Kidney (tissue), 14 donors: ENCODE measurements around the gene PTPRT. TPM values are rescaled to one million over a fixed set of nuclear protein-coding genes. Genes with fewer than 3 reads are reported as not detected.

Source experiments
- DNase-seq, 5 donors: peaks; one replicate each; pipeline ENCODE4 v3.0.0-alpha.2; 2013 to 2020
- FAIRE-seq: peaks from 2 replicates; lab custom pipeline; 2012; peaks lifted over from hg19 to GRCh38; lab: Jason Lieb, UNC
- H3K27ac ChIP-seq, 2 donors: one replicate each; pipeline ENCODE4 v1.7.0; 2013; ENCODE audit warnings: low read depth in 2 of 2, low read length in 2 of 2, inconsistent platforms in 1 of 2
- H3K27me3 ChIP-seq: one replicate; pipeline ENCODE4 v1.7.1; 2013; ENCODE audit warnings: low read length, inconsistent platforms; ENCODE audit not compliant: control insufficient read depth, insufficient read depth
- H3K36me3 ChIP-seq, 3 donors: one replicate each; pipeline versions ENCODE4 v1.7.0 to v1.7.1; 2013; ENCODE audit warnings: low read length in 3 of 3, control low read depth in 1 of 3, inconsistent platforms in 1 of 3; ENCODE audit not compliant: insufficient read depth in 3 of 3, control insufficient read depth in 2 of 3
- H3K4me1 ChIP-seq, 3 donors: one replicate each; pipeline versions ENCODE4 v1.7.0 to v1.7.1; 2013; ENCODE audit warnings: low read length in 3 of 3, inconsistent platforms in 1 of 3, low read depth in 1 of 3; ENCODE audit not compliant: control insufficient read depth in 2 of 3, insufficient read depth in 2 of 3
- H3K4me3 ChIP-seq, 3 donors: one replicate each; pipeline versions ENCODE4 v1.7.0 to v1.8.1; 2013; ENCODE audit warnings: low read length in 3 of 3, control low read depth in 1 of 3, inconsistent platforms in 1 of 3
- H3K9ac ChIP-seq, 3 donors: one replicate each; pipeline versions ENCODE4 v1.7.0 to v1.7.1; 2013; ENCODE audit warnings: low read length in 3 of 3, control low read depth in 1 of 3, inconsistent platforms in 1 of 3
- H3K9me3 ChIP-seq, 3 donors: one replicate each; pipeline versions ENCODE4 v1.7.0 to v1.7.1; 2013; ENCODE audit warnings: low read length in 3 of 3, control low read depth in 1 of 3, inconsistent platforms in 1 of 3; ENCODE audit not compliant: control insufficient read depth in 2 of 3, insufficient read depth in 1 of 3
- CTCF ChIP-seq: IDR thresholded peaks from 3 replicates; pipeline ENCODE4 v1.5.1; 2012; ENCODE audit warnings: mild to moderate bottlenecking, moderate library complexity, borderline replicate concordance; ENCODE audit not compliant: insufficient read depth; ENCODE audit errors: extremely low read depth
- intact Hi-C: fragments of 100-400 bp; cut with DNase I; formaldehyde crosslinking; loops from one replicate; pipeline ENCODE4 v1.11.1; 2022
- polyA plus RNA-seq: library from polyadenylated mRNA; stranded (reverse); fragments of 350-450 nt; fragmentation: Illumina TruSeq; extraction: RNeasy Lipid Tissue Mini Kit (QIAGEN cat#74804); gene quantifications from one replicate; pipeline ENCODE4 v1.2.3, GENCODE V29; 2014; ENCODE audit warnings: low read depth, low replicate concordance; ENCODE audit not compliant: insufficient read depth
- total RNA-seq: library from RNA; stranded (reverse); fragmentation: NEBNext Ultra II Directional; extraction: Animal tissue kit (Norgen Biotek cat#: 25700); gene quantifications from one replicate; pipeline ENCODE4 v1.2.1, GENCODE V29; 2021
- donor health status: control.
- donor health status: control.
- donor health status: control.
- donor health status: control.
- donor health status: control.
- donor health status: DM: yes; HTN: yes; CAD: no.
- donor health status: Normal renal cell carcinoma (clear cell type).

The PTPRT gene
- total and polyA plus RNA-seq, 2 donors from 2014 or later = 0.60 TPM; not detected in 1

DNA sequence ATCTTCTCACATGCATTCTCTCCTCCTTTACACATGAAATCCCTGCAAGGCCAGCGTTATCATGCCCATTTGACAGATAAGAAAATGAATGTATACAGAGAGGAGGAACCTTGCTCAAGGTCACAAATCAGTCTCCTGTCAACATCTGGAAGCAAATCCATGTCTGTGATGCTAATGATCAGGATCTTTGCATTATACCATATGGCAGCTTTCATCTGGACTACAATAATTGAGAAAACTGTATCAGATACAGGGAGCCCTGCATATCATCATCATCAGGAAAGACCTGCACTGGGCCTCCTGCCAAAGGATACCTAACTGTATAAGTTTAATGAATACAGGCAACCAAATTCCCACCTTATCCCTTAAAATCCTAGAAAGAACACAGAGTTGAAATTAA lies 213.7 kb downstream of the PTPRT start:
- no peak for TF ChIP-seq CTCF
- DNase-seq (no peak), FAIRE-seq (no peak)
- Histone ChIP-seq H3K9me3 (no peaks in the 10 kb centered on the region), H3K27me3 (peaks cover 2% of the 10 kb centered on the region), H3K9ac (no peak overlapping the region), H3K36me3 (no peaks in the 10 kb centered on the region), H3K27ac (no peak overlapping the region), H3K4me1 (no peaks in the 10 kb centered on the region), H3K4me3 (no peak overlapping the region)
- intact Hi-C loops = no loop called here

- Histone ChIP-seq H3K9me3 (no peaks in the 10 kb centered on the region), H3K27me3 (peaks cover under 1% of the 10 kb centered on the region), H3K9ac (no peak overlapping the region), H3K36me3 (no peaks in the 10 kb centered on the region), H3K27ac (no peak overlapping the region), H3K4me1 (no peaks in the 10 kb centered on the region), H3K4me3 (no peak overlapping the region)
- FAIRE-seq (no peak), DNase-seq (no peak)
- TF ChIP-seq CTCF = no peak
- intact Hi-C loops = no loop called here
Measured at GRCh38 chr20:42974347-42974746, 215.4 kb downstream of the PTPRT start.

GRCh38 chr20:42972591-42972990 lies 217.1 kb downstream of the PTPRT start:
- Histone ChIP-seq H3K4me3 (no peak overlapping the region), H3K36me3 (no peaks in the 10 kb centered on the region), H3K27ac (no peak overlapping the region), H3K4me1 (no peaks in the 10 kb centered on the region), H3K9me3 (no peaks in the 10 kb centered on the region), H3K9ac (no peak overlapping the region), H3K27me3 (no peaks in the 10 kb centered on the region)
- intact Hi-C loops = no loop called here
- FAIRE-seq = no peak
- TF ChIP-seq CTCF = no peak
- no peak for DNase-seq

DNA sequence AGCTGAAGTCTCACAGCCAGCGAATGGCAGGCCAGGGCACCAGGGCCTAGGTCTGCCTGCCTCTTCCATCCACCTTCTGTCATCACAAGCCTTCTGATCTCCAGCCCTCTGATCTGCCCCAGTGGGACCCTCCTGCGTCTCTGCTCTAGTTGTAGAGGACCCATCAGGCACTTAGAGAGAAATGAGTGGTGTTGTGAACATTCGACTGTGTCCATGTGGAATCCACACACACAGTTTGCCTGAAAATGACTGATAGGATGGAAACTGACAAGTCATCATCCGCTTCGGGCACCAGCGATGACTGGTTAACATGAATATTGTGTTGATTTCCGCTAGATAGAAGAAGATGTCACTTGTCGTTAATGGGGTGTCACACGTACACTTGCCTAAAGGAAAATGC lies 221.0 kb downstream of the PTPRT start:
- TF ChIP-seq CTCF = no peak
- no peak for FAIRE-seq
- no peak overlapping the region for H3K4me3 ChIP-seq
- no peaks in the 10 kb centered on the region for H3K4me1 ChIP-seq
- no peaks in the 10 kb centered on the region for H3K27me3 ChIP-seq
- intact Hi-C loops = no loop called here
- no peaks in the 10 kb centered on the region for H3K36me3 ChIP-seq
- H3K9ac ChIP-seq = no peak overlapping the region
- H3K9me3 ChIP-seq = no peaks in the 10 kb centered on the region
- DNase-seq = no peak
- no peak overlapping the region for H3K27ac ChIP-seq
